Thyroid gland (tissue), 4 donors: Measurements from ENCODE around the gene DSTN. TPM values are rescaled to one million over a fixed set of nuclear protein-coding genes. Genes with fewer than 3 reads are reported as not detected.

Experiments used
- DNase-seq, 2 donors: peaks; one replicate each; pipeline ENCODE4 v3.0.0-alpha.2; 2019
- H3K27ac ChIP-seq, 3 donors: fragments of 200-600 bp; sonication (generic); 1 replicate in 2 of 3; 2 replicates in 1 of 3; pipeline ENCODE4 v1.5.1; 2016 to 2019; ENCODE audit warnings: mild to moderate bottlenecking in 1 of 3, moderate library complexity in 1 of 3
- H3K27me3 ChIP-seq: fragments of 200-600 bp; sonication (generic); one replicate; pipeline ENCODE4 v1.5.1; 2019
- H3K36me3 ChIP-seq, 2 donors: fragments of 200-600 bp; sonication (generic); one replicate each; pipeline ENCODE4 v1.5.1; 2016 to 2019
- H3K4me1 ChIP-seq, 2 donors: fragments of 200-600 bp; sonication (generic); one replicate each; pipeline ENCODE4 v1.5.1; 2017 to 2019
- H3K4me3 ChIP-seq, 3 donors: fragments of 200-600 bp; sonication (generic); replicated peaks in 1 of 3; 1 replicate in 2 of 3; 2 replicates in 1 of 3; pipeline ENCODE4 v1.5.1; 2016; ENCODE audit warnings: mild to moderate bottlenecking in 1 of 3
- H3K9me3 ChIP-seq: fragments of 200-600 bp; sonication (generic); one replicate; pipeline ENCODE4 v1.5.1; 2017
- POLR2A ChIP-seq, 2 donors: fragments of 450-650 bp; IDR thresholded peaks; one replicate each; pipeline ENCODE4 v1.6.1; 2017; ENCODE audit warnings: antibody characterized with exemption in 2 of 2, mild to moderate bottlenecking in 2 of 2, moderate library complexity in 1 of 2
- WGBS, 2 donors: methylation state at CpG; one replicate each; pipeline ENCODE4 v1.1.5; 2017; 5-methylcytosine and 5-hydroxymethylcytosine counted together
- intact Hi-C: fragments of 100-400 bp; cut with DNase I; formaldehyde crosslinking; loops from one replicate; pipeline ENCODE4 v1.15.1; 2023
- total RNA-seq, 4 donors: library from RNA; depleted of rRNA; stranded (reverse); fragments of >200 nt; gene quantifications; one replicate each; pipeline ENCODE4 v1.2.3, GENCODE V29; 2016
- TF ChIP-seq, protein P1 (sequence below), 6 experiments: fragments of 200-600 bp in 3 of 6; fragments of 450-650 bp in 3 of 6; sonication (generic) in 3 of 6; IDR thresholded peaks; one replicate each; pipeline ENCODE4 v1.5.1; 2016 to 2019; ENCODE audit warnings: antibody characterized with exemption in 6 of 6, mild to moderate bottlenecking in 2 of 6, inconsistent platforms in 1 of 6, moderate library complexity in 1 of 6

Gene DSTN
- total RNA-seq, 4 donors from 2014 or later: 504 to 681 (median 560) TPM

GRCh38 chr20:17576215-17576614, 6.3 kb downstream of the DSTN start:
- no peak for DNase-seq
- TF ChIP-seq, protein P1, sequence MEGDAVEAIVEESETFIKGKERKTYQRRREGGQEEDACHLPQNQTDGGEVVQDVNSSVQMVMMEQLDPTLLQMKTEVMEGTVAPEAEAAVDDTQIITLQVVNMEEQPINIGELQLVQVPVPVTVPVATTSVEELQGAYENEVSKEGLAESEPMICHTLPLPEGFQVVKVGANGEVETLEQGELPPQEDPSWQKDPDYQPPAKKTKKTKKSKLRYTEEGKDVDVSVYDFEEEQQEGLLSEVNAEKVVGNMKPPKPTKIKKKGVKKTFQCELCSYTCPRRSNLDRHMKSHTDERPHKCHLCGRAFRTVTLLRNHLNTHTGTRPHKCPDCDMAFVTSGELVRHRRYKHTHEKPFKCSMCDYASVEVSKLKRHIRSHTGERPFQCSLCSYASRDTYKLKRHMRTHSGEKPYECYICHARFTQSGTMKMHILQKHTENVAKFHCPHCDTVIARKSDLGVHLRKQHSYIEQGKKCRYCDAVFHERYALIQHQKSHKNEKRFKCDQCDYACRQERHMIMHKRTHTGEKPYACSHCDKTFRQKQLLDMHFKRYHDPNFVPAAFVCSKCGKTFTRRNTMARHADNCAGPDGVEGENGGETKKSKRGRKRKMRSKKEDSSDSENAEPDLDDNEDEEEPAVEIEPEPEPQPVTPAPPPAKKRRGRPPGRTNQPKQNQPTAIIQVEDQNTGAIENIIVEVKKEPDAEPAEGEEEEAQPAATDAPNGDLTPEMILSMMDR (IDR thresholded peaks at IDR 0.05): no peak
- no peak for TF ChIP-seq POLR2A (IDR thresholded peaks at IDR 0.05)
- Histone ChIP-seq H3K4me3 (no peak overlapping the region), H3K4me1 (peaks cover 57 to 74% of the 10 kb centered on the region in 2 donors), H3K27me3 (no peaks in the 10 kb centered on the region), H3K9me3 (no peaks in the 10 kb centered on the region), H3K36me3 (no peaks in the 10 kb centered on the region), H3K27ac (peak overlapping the region in 2 of 3 donors; percentile 57 to 75)
- WGBS, 2 donors: 53 to 64% methylated on average over 8 of the region's 8 CpGs
- intact Hi-C loops: no loop called here

GRCh38 chr20:17579369-17580039, 9.6 kb downstream of the DSTN start:
- Histone ChIP-seq H3K4me3 (no peak overlapping the region), H3K36me3 (no peaks in the 10 kb centered on the region), H3K27me3 (no peaks in the 10 kb centered on the region), H3K9me3 (no peaks in the 10 kb centered on the region), H3K4me1 (peaks cover 42 to 50% of the 10 kb centered on the region in 2 donors), H3K27ac (peak overlapping the region in 1 of 3 donors; percentile 57)
- intact Hi-C loops: no loop called here
- DNase-seq: no peak
- TF ChIP-seq, protein P1 (IDR thresholded peaks at IDR 0.05): no peak
- TF ChIP-seq POLR2A (IDR thresholded peaks at IDR 0.05): no peak
- 91 to 94% methylated on average over 4 of the region's 4 CpGs for WGBS, 2 donors

DNA sequence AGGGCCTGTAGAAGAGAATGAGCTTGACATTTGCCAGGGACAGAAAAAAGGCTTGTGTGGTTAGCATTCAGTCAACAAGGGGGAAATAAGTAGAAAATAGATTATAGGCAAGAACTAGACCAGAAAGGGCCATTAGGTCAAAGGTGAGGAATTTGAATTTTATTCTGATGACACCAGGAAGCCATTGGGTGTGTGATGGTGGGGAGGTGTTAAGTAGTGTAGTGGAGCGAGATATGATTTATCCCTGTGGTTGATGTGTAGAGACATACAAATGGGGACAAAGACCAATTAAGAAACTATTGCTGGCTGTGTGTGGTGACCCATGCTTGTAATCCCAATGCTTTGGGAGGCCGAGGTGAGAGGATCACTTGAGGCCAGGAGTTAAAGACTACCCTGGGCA, 11.0 kb downstream of the DSTN start:
- no peaks in the 10 kb centered on the region for H3K36me3 ChIP-seq
- H3K27me3 ChIP-seq: no peaks in the 10 kb centered on the region
- H3K27ac ChIP-seq: no peak overlapping the region
- intact Hi-C loops: no loop called here
- no peaks in the 10 kb centered on the region for H3K9me3 ChIP-seq
- peaks cover 49 to 57% of the 10 kb centered on the region in 2 donors for H3K4me1 ChIP-seq
- no peak for TF ChIP-seq POLR2A (IDR thresholded peaks at IDR 0.05)
- TF ChIP-seq, protein P1 (IDR thresholded peaks at IDR 0.05): no peak
- H3K4me3 ChIP-seq: no peak overlapping the region
- no peak for DNase-seq
- WGBS, 2 donors: 94 to 95% methylated on average over 2 of the region's 2 CpGs

GRCh38 chr20:17583126-17583525, 13.3 kb downstream of the DSTN start:
- H3K27ac ChIP-seq: peak overlapping the region in 2 of 3 donors; percentile 8 to 40
- TF ChIP-seq, protein P1 (IDR thresholded peaks at IDR 0.05): no peak
- TF ChIP-seq POLR2A (IDR thresholded peaks at IDR 0.05): no peak
- intact Hi-C loops: no loop called here

DNA sequence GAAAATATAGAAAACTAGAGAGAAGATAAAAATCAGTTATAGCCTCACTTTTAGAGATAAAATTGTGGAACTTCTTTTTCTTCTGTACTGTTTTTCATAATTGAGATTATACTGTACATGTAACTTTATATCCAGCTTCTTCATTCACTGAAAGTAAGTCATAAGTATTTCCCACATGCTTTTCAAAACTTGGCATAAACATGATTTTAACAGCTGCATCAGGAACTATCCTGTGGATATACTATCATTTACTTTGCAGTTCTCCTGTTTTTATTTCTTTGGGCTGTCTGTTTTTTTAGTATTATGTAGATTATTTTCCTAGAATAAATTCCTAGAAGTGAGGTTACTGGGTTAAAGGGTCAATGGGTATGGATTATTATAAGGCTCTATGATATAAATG, 14.8 kb downstream of the DSTN start:
- Histone ChIP-seq H3K4me3 (no peak overlapping the region), H3K4me1 (peaks cover 58 to 66% of the 10 kb centered on the region in 2 donors), H3K36me3 (no peaks in the 10 kb centered on the region), H3K27ac (peak overlapping the region; percentile 38 to 99 (median 98)), H3K27me3 (no peaks in the 10 kb centered on the region), H3K9me3 (no peaks in the 10 kb centered on the region)
- intact Hi-C loops: no loop called here
- TF ChIP-seq, protein P1 (IDR thresholded peaks at IDR 0.05): no peak
- TF ChIP-seq POLR2A (IDR thresholded peaks at IDR 0.05): no peak
- DNase-seq: no peak

More at GRCh38 chr20:17583126-17583525, 13.3 kb downstream of the DSTN start:
- no peaks in the 10 kb centered on the region for H3K36me3 ChIP-seq
- 98% methylated on average over 3 of the region's 3 CpGs for WGBS, 2 donors
- H3K27me3 ChIP-seq: no peaks in the 10 kb centered on the region
- DNase-seq: no peak
- no peak overlapping the region for H3K4me3 ChIP-seq
- no peaks in the 10 kb centered on the region for H3K9me3 ChIP-seq
- H3K4me1 ChIP-seq: peaks cover 54 to 59% of the 10 kb centered on the region in 2 donors
